Measurements from ENCODE around the gene INPP5A. TPM values are rescaled to one million over a fixed set of nuclear protein-coding genes. Genes with fewer than 3 reads are reported as not detected.

INPP5A gene
- total RNA-seq, 1 experiment from 2014 or later: 12.3 TPM

- Histone ChIP-seq H3K36me3 (ENCODE audit: control insufficient read depth in 1 of 2, insufficient read depth in 2 of 2, low read length in 2 of 2) (no peaks in the 10 kb centered on the region), H3K79me2 (ENCODE audit: insufficient read depth, low read length) (no peaks in the 10 kb centered on the region), H3K4me1 (ENCODE audit: control insufficient read depth in 1 of 2, insufficient read depth in 2 of 2, low read length in 2 of 2) (no peaks in the 10 kb centered on the region), H3K27me3 (ENCODE audit: insufficient read depth, low read length) (no peaks in the 10 kb centered on the region), H2AFZ (ENCODE audit: low read depth, low read length, poor library complexity, severe bottlenecking) (no peak overlapping the region), H3K9ac (ENCODE audit: low read length) (no peak overlapping the region), H3K4me3 (replicated peaks in 1 of 2; ENCODE audit: low read depth in 1 of 2, low read length in 2 of 2) (no peak overlapping the region), H3K27ac (ENCODE audit: low read depth, low read length) (no peak overlapping the region), H3K9me3 (ENCODE audit: control insufficient read depth in 1 of 2, insufficient read depth in 1 of 2, low read depth in 1 of 2, low read length in 2 of 2) (no peaks in the 10 kb centered on the region), H4K20me1 (ENCODE audit: insufficient read depth) (no peaks in the 10 kb centered on the region), H3K4me2 (ENCODE audit: low read length) (no peak overlapping the region), H3K9me2 (ENCODE audit: insufficient read depth) (no peaks in the 10 kb centered on the region)
- BruUV-seq (replicated peaks): no TSS peak
- ChIA-PET RAD21 (ENCODE audit: low non-redundant PET in 1 of 2, low total read pairs in 2 of 2, uncharacterized antibody in 2 of 2, unreplicated experiment in 2 of 2) (no interaction called here), CTCF (no interaction called here), POLR2A (no interaction called here)
- DNase-seq (ENCODE audit: low read depth, low spot score) (no peak), ATAC-seq (no peak)
- intact Hi-C loops (cut with micrococcal nuclease): no loop called here
- TF ChIP-seq ZFX (IDR thresholded peaks at IDR 0.05): no peak
- TF ChIP-seq, protein P1, sequence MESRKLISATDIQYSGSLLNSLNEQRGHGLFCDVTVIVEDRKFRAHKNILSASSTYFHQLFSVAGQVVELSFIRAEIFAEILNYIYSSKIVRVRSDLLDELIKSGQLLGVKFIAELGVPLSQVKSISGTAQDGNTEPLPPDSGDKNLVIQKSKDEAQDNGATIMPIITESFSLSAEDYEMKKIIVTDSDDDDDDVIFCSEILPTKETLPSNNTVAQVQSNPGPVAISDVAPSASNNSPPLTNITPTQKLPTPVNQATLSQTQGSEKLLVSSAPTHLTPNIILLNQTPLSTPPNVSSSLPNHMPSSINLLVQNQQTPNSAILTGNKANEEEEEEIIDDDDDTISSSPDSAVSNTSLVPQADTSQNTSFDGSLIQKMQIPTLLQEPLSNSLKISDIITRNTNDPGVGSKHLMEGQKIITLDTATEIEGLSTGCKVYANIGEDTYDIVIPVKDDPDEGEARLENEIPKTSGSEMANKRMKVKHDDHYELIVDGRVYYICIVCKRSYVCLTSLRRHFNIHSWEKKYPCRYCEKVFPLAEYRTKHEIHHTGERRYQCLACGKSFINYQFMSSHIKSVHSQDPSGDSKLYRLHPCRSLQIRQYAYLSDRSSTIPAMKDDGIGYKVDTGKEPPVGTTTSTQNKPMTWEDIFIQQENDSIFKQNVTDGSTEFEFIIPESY (IDR thresholded peaks at IDR 0.05; ENCODE audit: extremely low read depth, insufficient replicate concordance, low read length): no peak
Measured at GRCh38 chr10:132807621-132808049, 270.0 kb downstream of the INPP5A start.

DNA sequence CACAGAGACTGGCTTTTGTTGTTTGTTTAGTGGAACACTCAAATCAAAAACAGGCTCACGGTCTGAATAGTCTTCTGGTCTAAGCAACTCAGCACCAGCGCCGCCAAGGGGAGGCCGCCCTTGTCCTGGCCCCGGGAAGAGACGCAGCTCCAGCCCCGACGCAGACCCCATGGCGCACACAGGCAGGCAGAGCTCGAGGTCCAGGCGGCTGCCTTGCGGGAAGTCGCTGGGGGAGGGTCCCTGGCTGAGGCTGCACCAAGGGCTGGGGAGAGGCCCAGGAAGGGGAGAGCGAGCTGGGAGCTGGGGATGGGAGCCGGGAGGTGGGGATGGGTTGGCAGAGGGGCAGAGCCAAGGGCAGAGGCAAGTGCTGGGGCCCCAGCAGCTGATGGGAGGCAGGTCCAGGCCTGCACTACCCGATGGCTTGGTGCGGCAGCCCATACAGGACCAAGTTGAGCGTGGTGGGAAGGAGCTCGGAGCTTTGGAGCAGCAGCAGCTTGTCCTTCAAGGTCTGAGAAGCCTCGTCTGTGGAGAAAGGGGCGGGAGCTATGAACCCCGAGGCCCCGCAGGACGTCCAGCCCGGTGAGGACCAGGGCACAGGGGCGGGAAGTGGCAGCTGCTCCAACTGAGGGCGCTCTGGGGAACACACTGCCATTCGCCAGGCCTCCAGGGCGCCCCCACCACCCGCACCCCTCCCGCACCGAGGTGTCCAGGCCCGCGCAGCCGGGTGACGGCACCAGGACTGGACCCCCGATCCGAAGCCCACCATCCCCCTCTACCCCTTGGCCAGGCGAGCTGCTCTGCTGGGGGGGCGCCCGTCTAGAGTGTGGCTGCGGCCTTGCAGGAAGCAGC, 271.0 kb downstream of the INPP5A start:
- no peak overlapping the region for H3K27ac ChIP-seq (ENCODE audit: low read depth, low read length)
- no peak overlapping the region for H3K4me2 ChIP-seq (ENCODE audit: low read length)
- H3K4me1 ChIP-seq (ENCODE audit: control insufficient read depth in 1 of 2, insufficient read depth in 2 of 2, low read length in 2 of 2): no peaks in the 10 kb centered on the region
- no peaks in the 10 kb centered on the region for H3K9me2 ChIP-seq (ENCODE audit: insufficient read depth)
- no peaks in the 10 kb centered on the region for H3K9me3 ChIP-seq (ENCODE audit: control insufficient read depth in 1 of 2, insufficient read depth in 1 of 2, low read depth in 1 of 2, low read length in 2 of 2)
- ChIA-PET CTCF (no interaction called here), POLR2A (no interaction called here), RAD21 (ENCODE audit: low non-redundant PET in 1 of 2, low total read pairs in 2 of 2, uncharacterized antibody in 2 of 2, unreplicated experiment in 2 of 2) (no interaction called here)
- no peak overlapping the region for H3K4me3 ChIP-seq (replicated peaks in 1 of 2; ENCODE audit: low read depth in 1 of 2, low read length in 2 of 2)
- ATAC-seq (no peak), DNase-seq (ENCODE audit: low read depth, low spot score) (no peak)
- no peaks in the 10 kb centered on the region for H3K36me3 ChIP-seq (ENCODE audit: control insufficient read depth in 1 of 2, insufficient read depth in 2 of 2, low read length in 2 of 2)
- H2AFZ ChIP-seq (ENCODE audit: low read depth, low read length, poor library complexity, severe bottlenecking): no peak overlapping the region
- H3K27me3 ChIP-seq (ENCODE audit: insufficient read depth, low read length): no peaks in the 10 kb centered on the region
- no peaks in the 10 kb centered on the region for H4K20me1 ChIP-seq (ENCODE audit: insufficient read depth)
- no TSS peak for BruUV-seq (replicated peaks)
- H3K79me2 ChIP-seq (ENCODE audit: insufficient read depth, low read length): no peaks in the 10 kb centered on the region
- no peak overlapping the region for H3K9ac ChIP-seq (ENCODE audit: low read length)
- intact Hi-C loops (cut with micrococcal nuclease): no loop called here
- TF ChIP-seq ZNF274 (IDR thresholded peaks at IDR 0.05; ENCODE audit: low read depth, low read length) (no peak), MAX (IDR thresholded peaks at IDR 0.05) (no peak), SIN3A (IDR thresholded peaks at IDR 0.05; ENCODE audit: low read depth) (no peak), EZH2phosphoT487 (IDR thresholded peaks at IDR 0.05; ENCODE audit: borderline replicate concordance) (no peak), TCF7L2 (IDR thresholded peaks at IDR 0.05; ENCODE audit: borderline replicate concordance, extremely low read depth, insufficient read depth, insufficient read length) (no peak)
- TF ChIP-seq, protein P2, sequence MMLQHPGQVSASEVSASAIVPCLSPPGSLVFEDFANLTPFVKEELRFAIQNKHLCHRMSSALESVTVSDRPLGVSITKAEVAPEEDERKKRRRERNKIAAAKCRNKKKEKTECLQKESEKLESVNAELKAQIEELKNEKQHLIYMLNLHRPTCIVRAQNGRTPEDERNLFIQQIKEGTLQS (IDR thresholded peaks at IDR 0.05): no peak
- TF ChIP-seq, protein P3, sequence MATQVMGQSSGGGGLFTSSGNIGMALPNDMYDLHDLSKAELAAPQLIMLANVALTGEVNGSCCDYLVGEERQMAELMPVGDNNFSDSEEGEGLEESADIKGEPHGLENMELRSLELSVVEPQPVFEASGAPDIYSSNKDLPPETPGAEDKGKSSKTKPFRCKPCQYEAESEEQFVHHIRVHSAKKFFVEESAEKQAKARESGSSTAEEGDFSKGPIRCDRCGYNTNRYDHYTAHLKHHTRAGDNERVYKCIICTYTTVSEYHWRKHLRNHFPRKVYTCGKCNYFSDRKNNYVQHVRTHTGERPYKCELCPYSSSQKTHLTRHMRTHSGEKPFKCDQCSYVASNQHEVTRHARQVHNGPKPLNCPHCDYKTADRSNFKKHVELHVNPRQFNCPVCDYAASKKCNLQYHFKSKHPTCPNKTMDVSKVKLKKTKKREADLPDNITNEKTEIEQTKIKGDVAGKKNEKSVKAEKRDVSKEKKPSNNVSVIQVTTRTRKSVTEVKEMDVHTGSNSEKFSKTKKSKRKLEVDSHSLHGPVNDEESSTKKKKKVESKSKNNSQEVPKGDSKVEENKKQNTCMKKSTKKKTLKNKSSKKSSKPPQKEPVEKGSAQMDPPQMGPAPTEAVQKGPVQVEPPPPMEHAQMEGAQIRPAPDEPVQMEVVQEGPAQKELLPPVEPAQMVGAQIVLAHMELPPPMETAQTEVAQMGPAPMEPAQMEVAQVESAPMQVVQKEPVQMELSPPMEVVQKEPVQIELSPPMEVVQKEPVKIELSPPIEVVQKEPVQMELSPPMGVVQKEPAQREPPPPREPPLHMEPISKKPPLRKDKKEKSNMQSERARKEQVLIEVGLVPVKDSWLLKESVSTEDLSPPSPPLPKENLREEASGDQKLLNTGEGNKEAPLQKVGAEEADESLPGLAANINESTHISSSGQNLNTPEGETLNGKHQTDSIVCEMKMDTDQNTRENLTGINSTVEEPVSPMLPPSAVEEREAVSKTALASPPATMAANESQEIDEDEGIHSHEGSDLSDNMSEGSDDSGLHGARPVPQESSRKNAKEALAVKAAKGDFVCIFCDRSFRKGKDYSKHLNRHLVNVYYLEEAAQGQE (IDR thresholded peaks at IDR 0.05; ENCODE audit: low read depth): no peak
- TF ChIP-seq, protein P1 (IDR thresholded peaks at IDR 0.05; ENCODE audit: extremely low read depth, insufficient replicate concordance, low read length): no peak
